Measurements from ENCODE around the gene DES. TPM values are rescaled to one million over a fixed set of nuclear protein-coding genes. Genes with fewer than 3 reads are reported as not detected.

Gene DES
- total and polyA plus RNA-seq, 9 of the 15 experiments (the other 6 are each of a cell fraction or from before 2014, with no cell fraction given): 2.5 to 58.9 (median 21.9) TPM

GRCh38 chr2:219421323-219421722 is 3.1 kb downstream of the DES start:
- intact Hi-C loops (cut with micrococcal nuclease) (no loop called here), in situ Hi-C loops (cut with MboI) (no loop called here)
- ChIA-PET POLR2A (interaction anchor here (0.9 kb wide), 1 partner anchor 10 kb away, joined by 3 read pairs; no protein-coding TSS in a partner anchor), CTCF (ENCODE audit: low intra/inter-chr PET ratio) (no interaction called here)
- Histone ChIP-seq H3K79me2 (ENCODE audit: control insufficient read depth, insufficient read depth, low read length) (no peaks in the 10 kb centered on the region), H3K4me1 (replicated peaks in 1 of 2; ENCODE audit: control insufficient read depth in 2 of 2, insufficient read depth in 2 of 2, low read length in 2 of 2) (peaks cover 16 to 47% of the 10 kb centered on the region in 2 experiments), H4K20me1 (replicated peaks; ENCODE audit: control insufficient read depth, insufficient read depth, low read length) (no peaks in the 10 kb centered on the region), H3K4me2 (ENCODE audit: insufficient read depth, low read length) (no peak overlapping the region), H3K9me1 (ENCODE audit: control insufficient read depth, insufficient read depth, low read length) (no peaks in the 10 kb centered on the region), H3K9ac (ENCODE audit: insufficient read depth in 1 of 2, low read depth in 2 of 2, low read length in 2 of 2) (no peak overlapping the region), H3K27ac (ENCODE audit: extremely low read depth, low read depth, low read length) (no peak overlapping the region), H3K36me3 (ENCODE audit: control insufficient read depth, insufficient read depth, low read length) (no peaks in the 10 kb centered on the region), H3K27me3 (ENCODE audit: control insufficient read depth in 2 of 2, insufficient read depth in 2 of 2, low read length in 2 of 2) (no peaks in the 10 kb centered on the region), H3K9me3 (replicated peaks; ENCODE audit: control insufficient read depth, insufficient read depth, low read depth, low read length) (no peaks in the 10 kb centered on the region), H2AFZ (ENCODE audit: low read depth, low read length) (no peak overlapping the region), H3K4me3 (no peak overlapping the region)
- no peak for TF ChIP-seq RFX7 (CRISPR knock-in tag; IDR thresholded peaks at IDR 0.05)
- TF ChIP-seq HNRNPLL (IDR thresholded peaks at IDR 0.05; ENCODE audit: low read depth, low read length, poor library complexity, severe bottlenecking): no peak
- 73% methylated on average over 15 of the region's 17 CpGs for WGBS (ENCODE audit: insufficient coverage, low coverage, missing lambda C conversion rate)
- FAIRE-seq (no peak), DNase-seq (ENCODE audit: extremely low read depth in 1 of 4, low spot score in 3 of 4) (no peak), ATAC-seq (no peak)
- BruUV-seq (replicated peaks): no TSS peak

GRCh38 chr2:219422952-219423534 is 4.9 kb downstream of the DES start:
- intact Hi-C loops (cut with micrococcal nuclease): no loop called here
- ATAC-seq: no peak
- WGBS (ENCODE audit: insufficient coverage, low coverage, missing lambda C conversion rate): 69% methylated on average over 6 of the region's 8 CpGs
- TF ChIP-seq MGA (IDR thresholded peaks at IDR 0.05): no peak

More at GRCh38 chr2:219422952-219423534, 4.9 kb downstream of the DES start:
- H3K4me2 ChIP-seq (ENCODE audit: insufficient read depth, low read length): no peak overlapping the region
- H3K4me1 ChIP-seq (replicated peaks in 1 of 2; ENCODE audit: control insufficient read depth in 2 of 2, insufficient read depth in 2 of 2, low read length in 2 of 2): peaks cover 16 to 39% of the 10 kb centered on the region in 2 experiments
- no peak for FAIRE-seq
- no peaks in the 10 kb centered on the region for H3K9me1 ChIP-seq (ENCODE audit: control insufficient read depth, insufficient read depth, low read length)
- no peaks in the 10 kb centered on the region for H3K79me2 ChIP-seq (ENCODE audit: control insufficient read depth, insufficient read depth, low read length)
- H3K4me3 ChIP-seq: no peak overlapping the region
- DNase-seq (ENCODE audit: extremely low read depth in 1 of 4, low spot score in 3 of 4): no peak
- H3K9ac ChIP-seq (ENCODE audit: insufficient read depth in 1 of 2, low read depth in 2 of 2, low read length in 2 of 2): no peak overlapping the region
- H3K27ac ChIP-seq (ENCODE audit: extremely low read depth, low read depth, low read length): no peak overlapping the region
- ChIA-PET CTCF (ENCODE audit: low intra/inter-chr PET ratio) (no interaction called here), POLR2A (no interaction called here)
- no peaks in the 10 kb centered on the region for H4K20me1 ChIP-seq (replicated peaks; ENCODE audit: control insufficient read depth, insufficient read depth, low read length)
- BruUV-seq (replicated peaks): no TSS peak
- H3K27me3 ChIP-seq (ENCODE audit: control insufficient read depth in 2 of 2, insufficient read depth in 2 of 2, low read length in 2 of 2): no peaks in the 10 kb centered on the region
- in situ Hi-C loops (cut with MboI): no loop called here
- H2AFZ ChIP-seq (ENCODE audit: low read depth, low read length): no peak overlapping the region
- H3K36me3 ChIP-seq (ENCODE audit: control insufficient read depth, insufficient read depth, low read length): no peaks in the 10 kb centered on the region
- no peaks in the 10 kb centered on the region for H3K9me3 ChIP-seq (replicated peaks; ENCODE audit: control insufficient read depth, insufficient read depth, low read depth, low read length)

Measured in K562 (cell line).